HuH-7 (cell line): ENCODE measurements around the gene RHOXF2.
"Not testable (repeated sequence)": the region's sequence is repeated elsewhere in the genome, so short reads cannot be mapped to it uniquely, and the experiment has no call there.

Experiments
- DNase-seq: peaks from one replicate; pipeline ENCODE4 v3.0.0; 2011; ENCODE audit warnings: low spot score

The RHOXF2 gene

GRCh38 chrX:120158313-120158712, at the start of gene RHOXF2:
Gene RHOXF2 (plus strand): TSS chrX:120158613. CDS start chrX:120158751, 138 bp downstream.
- not testable (repeated sequence) for DNase-seq

- DNase-seq: no peak
Measured at GRCh38 chrX:120109378-120109777, 49.0 kb upstream of the RHOXF2 start.

- DNase-seq: no peak
Measured at GRCh38 chrX:120111611-120112010, 46.8 kb upstream of the RHOXF2 start.

- DNase-seq: no peak
Measured at GRCh38 chrX:120115438-120115963, 42.9 kb upstream of the RHOXF2 start, which contains the start of gene RHOXF1. Gene RHOXF1 (minus strand): TSS chrX:120115913. CDS start chrX:120115862, 51 bp downstream.

GRCh38 chrX:120120223-120120622, 38.2 kb upstream of the RHOXF2 start:
- DNase-seq: no peak

- no peak for DNase-seq
Measured at GRCh38 chrX:120125444-120125843, 33.0 kb upstream of the RHOXF2 start.

GRCh38 chrX:120128306-120128846, 30.0 kb upstream of the RHOXF2 start:
- DNase-seq: not testable (repeated sequence)

GRCh38 chrX:120136128-120136527, 22.3 kb upstream of the RHOXF2 start:
- DNase-seq: no peak

GRCh38 chrX:120136840-120137239, 21.6 kb upstream of the RHOXF2 start:
- DNase-seq: no peak

- DNase-seq: no peak
Measured at GRCh38 chrX:120137439-120137838, 21.0 kb upstream of the RHOXF2 start.

- no peak for DNase-seq
Measured at GRCh38 chrX:120140293-120140981, 18.0 kb upstream of the RHOXF2 start.

GRCh38 chrX:120144178-120144844, 14.1 kb upstream of the RHOXF2 start:
- no peak for DNase-seq

- DNase-seq: no peak
Measured at GRCh38 chrX:120145295-120145925, 13.0 kb upstream of the RHOXF2 start.

- not testable (repeated sequence) for DNase-seq
Measured at GRCh38 chrX:120146323-120146722, 12.1 kb upstream of the RHOXF2 start.

- DNase-seq: no peak
Measured at GRCh38 chrX:120147537-120147936, 10.9 kb upstream of the RHOXF2 start.

GRCh38 chrX:120150109-120150744, 8.2 kb upstream of the RHOXF2 start:
- DNase-seq: not testable (repeated sequence)

- not testable (repeated sequence) for DNase-seq
Measured at GRCh38 chrX:120159086-120159485, 673 bp downstream of the RHOXF2 start.

- DNase-seq: not testable (repeated sequence)
Measured at GRCh38 chrX:120193254-120193653, 34.8 kb downstream of the RHOXF2 start.

GRCh38 chrX:120193720-120194119, 35.3 kb downstream of the RHOXF2 start:
- DNase-seq: not testable (repeated sequence)

GRCh38 chrX:120195786-120196185, 37.4 kb downstream of the RHOXF2 start:
- DNase-seq: not testable (repeated sequence)

GRCh38 chrX:120196626-120197283, 38.3 kb downstream of the RHOXF2 start:
- not testable (repeated sequence) for DNase-seq
